ENCODE measurements around the gene GRIK4.

GRCh38 chr11:120489799-120490198 lies 21.7 kb upstream of the GRIK4 start:
- TF ChIP-seq CTCF (conservative IDR thresholded peaks at IDR 0.05 in 1 of 2, IDR thresholded peaks at IDR 0.05 in 1 of 2; ENCODE audit: extremely low read depth in 1 of 2, insufficient read depth in 1 of 2, low read depth in 1 of 2, low read length in 2 of 2) = no peak
- no peak for TF ChIP-seq EZH2 (IDR thresholded peaks at IDR 0.05; ENCODE audit: borderline replicate concordance, low read length)

Measured in mammary epithelial cell (primary cell).